IMR-90 (cell line): ENCODE results near the gene HSD17B14. TPM values are rescaled to one million over a fixed set of nuclear protein-coding genes. Genes with fewer than 3 reads are reported as not detected.

ENCODE experiments used
- ATAC-seq: fragments of 200-7000 bp; cut with Tn5 transposase; 2 replicates; pipeline ENCODE4 v1.9.1; 2020; ENCODE audit warnings: low read depth, mild to moderate bottlenecking, moderate library complexity
- BruUV-seq: library from RNA; stranded (reverse); fragments of 400-500 nt; replicated peaks from 2 replicates; lab custom pipeline; 2021; lab: Mats Ljungman, UMichigan
- CTCF ChIA-PET: fragments of 300-600 bp; formaldehyde crosslinking; extraction: SDS; loops from one replicate; lab custom pipeline; 2021; ENCODE audit warnings: antibody characterized with exemption; lab: Yijun Ruan, JAX
- POLR2A ChIA-PET: fragments of 300-600 bp; sonication (Branson Sonifier 250); formaldehyde crosslinking; loops from one replicate; lab custom pipeline; 2022; ENCODE audit warnings: antibody characterized with exemption; ENCODE audit not compliant: unreplicated experiment; lab: Charles Lee
- DNase-seq: peaks from one replicate; pipeline ENCODE4 v3.0.0; 2013
- H2AFZ ChIP-seq: replicated peaks from 2 replicates; pipeline ENCODE3; 2013; ENCODE audit warnings: low read length, mild to moderate bottlenecking; ENCODE audit not compliant: poor library complexity
- H2AK5ac ChIP-seq: 2 replicates; pipeline ENCODE4 v1.6.1; 2013; ENCODE audit warnings: low read depth, low read length, inconsistent platforms
- H2AK9ac ChIP-seq: replicated peaks from 2 replicates; pipeline ENCODE3; 2013; ENCODE audit warnings: mild to moderate bottlenecking, low read depth, low read length, moderate library complexity; ENCODE audit not compliant: poor library complexity
- H2BK120ac ChIP-seq: 2 replicates; pipeline ENCODE4 v1.6.1; 2013; ENCODE audit warnings: low read depth, low read length, inconsistent platforms
- H2BK15ac ChIP-seq: 3 replicates; pipeline ENCODE4 v1.6.1; 2013; ENCODE audit warnings: low read depth, low read length, inconsistent platforms
- H2BK20ac ChIP-seq: 2 replicates; pipeline ENCODE4 v1.6.1; 2013; ENCODE audit warnings: low read depth, mild to moderate bottlenecking, inconsistent platforms, low read length, moderate library complexity
- H2BK5ac ChIP-seq: 2 replicates; pipeline ENCODE4 v1.6.1; 2013; ENCODE audit warnings: mild to moderate bottlenecking, low read depth, low read length, inconsistent platforms; ENCODE audit not compliant: poor library complexity, severe bottlenecking
- H3K14ac ChIP-seq: replicated peaks from 2 replicates; pipeline ENCODE4 v1.6.1; 2013; ENCODE audit warnings: low read depth, low read length, inconsistent platforms
- H3K18ac ChIP-seq: 2 replicates; pipeline ENCODE4 v1.6.1; 2013; ENCODE audit warnings: low read depth, low read length, control low read depth
- H3K23ac ChIP-seq: 2 replicates; pipeline ENCODE4 v1.6.1; 2013; ENCODE audit warnings: low read depth, low read length, inconsistent platforms
- H3K27ac ChIP-seq: 2 replicates; pipeline ENCODE4 v1.5.1; 2013; ENCODE audit warnings: mild to moderate bottlenecking, control low read depth, low read length; ENCODE audit not compliant: insufficient read depth
- H3K27me3 ChIP-seq: 2 replicates; pipeline ENCODE4 v1.6.1; 2013; ENCODE audit warnings: low read length; ENCODE audit not compliant: control insufficient read depth, insufficient read depth
- H3K36me3 ChIP-seq: 2 replicates; pipeline ENCODE4 v1.6.1; 2013; ENCODE audit warnings: low read length, mixed read lengths; ENCODE audit not compliant: control insufficient read depth, insufficient read depth
- H3K4ac ChIP-seq: 2 replicates; pipeline ENCODE4 v1.6.1; 2013; ENCODE audit warnings: low read depth, low read length, inconsistent platforms
- H3K4me1 ChIP-seq: 2 replicates; pipeline ENCODE4 v1.6.1; 2013; ENCODE audit warnings: low read length, mixed read lengths; ENCODE audit not compliant: control insufficient read depth, insufficient read depth
- H3K4me2 ChIP-seq: 2 replicates; pipeline ENCODE4 v1.6.1; 2013; ENCODE audit warnings: low read depth, mild to moderate bottlenecking, control low read depth, low read length, moderate library complexity
- H3K4me3 ChIP-seq: 2 replicates; pipeline ENCODE4 v1.5.1; 2013; ENCODE audit warnings: low read depth, mild to moderate bottlenecking, control low read depth, low read length, moderate library complexity; ENCODE audit not compliant: insufficient read depth
- H3K56ac ChIP-seq: 2 replicates; pipeline ENCODE4 v1.6.1; 2013; ENCODE audit warnings: low read length, inconsistent platforms; ENCODE audit not compliant: insufficient read depth; ENCODE audit errors: extremely low read depth
- H3K79me1 ChIP-seq, 2 experiments: 2 replicates each; pipeline ENCODE4 v1.6.1; 2013; ENCODE audit warnings: low read length in 2 of 2, inconsistent platforms in 1 of 2, low read depth in 1 of 2
- H3K9ac ChIP-seq: 2 replicates; pipeline ENCODE4 v1.6.1; 2013; ENCODE audit warnings: low read depth, low read length, control low read depth
- H3K9me1 ChIP-seq: 2 replicates; pipeline ENCODE4 v1.6.1; 2013; ENCODE audit warnings: low read length, inconsistent platforms; ENCODE audit not compliant: insufficient read depth
- H3K9me3 ChIP-seq: 2 replicates; pipeline ENCODE4 v1.6.1; 2013; ENCODE audit warnings: low read length; ENCODE audit not compliant: control insufficient read depth, insufficient read depth
- H4K20me1 ChIP-seq: 2 replicates; pipeline ENCODE4 v1.6.1; 2013; ENCODE audit warnings: low read length, inconsistent platforms; ENCODE audit not compliant: insufficient read depth
- H4K5ac ChIP-seq: 2 replicates; pipeline ENCODE4 v1.6.1; 2013; ENCODE audit warnings: mild to moderate bottlenecking, low read depth, low read length, control low read depth
- H4K8ac ChIP-seq, 2 experiments: 2 replicates each; pipeline ENCODE4 v1.6.1; 2013; ENCODE audit warnings: low read depth in 2 of 2, low read length in 2 of 2, control low read depth in 1 of 2, inconsistent platforms in 1 of 2
- H4K91ac ChIP-seq: 2 replicates; pipeline ENCODE4 v1.6.1; 2013; ENCODE audit warnings: low read depth, low read length, inconsistent platforms; ENCODE audit not compliant: insufficient read depth
- whole genome bisulfite sequencing, 2 experiments: methylation state at CpG; one replicate each; pipeline versions ENCODE4 v1.1.5 to v1.1.7; 2013; ENCODE audit warnings: missing lambda C conversion rate in 2 of 2; ENCODE audit not compliant: insufficient read length in 1 of 2; ENCODE audit errors: extremely low coverage in 2 of 2; 5-methylcytosine and 5-hydroxymethylcytosine counted together
- dilution Hi-C: fragments of 300-500 bp; cut with HindIII; formaldehyde crosslinking; loops from one replicate; pipeline ENCODE4 v1.14.3; 2018; ENCODE audit warnings: low sequenced_read_pairs; ENCODE audit not compliant: unreplicated experiment
- in situ Hi-C: fragments of 300-500 bp; cut with MboI; formaldehyde crosslinking; loops from 3 replicates; pipeline ENCODE4 v1.14.3; 2019; ENCODE audit warnings: low sequenced_read_pairs, inconsistent platforms, mixed read lengths
- intact Hi-C: fragments of 100-400 bp; cut with micrococcal nuclease; formaldehyde crosslinking; loops from 2 replicates; pipeline ENCODE4 v1.10.0; 2022
- polyA plus RNA-seq, 3 experiments: library from polyadenylated mRNA; depleted of rRNA; stranded (reverse); fragments of >200 nt; gene quantifications; 2 replicates each; pipeline ENCODE4 v1.2.3, GENCODE V29; 2012; ENCODE audit warnings: low replicate concordance in 1 of 3
- total RNA-seq: library from RNA; depleted of rRNA; stranded (reverse); fragments of >200 nt; gene quantifications from 2 replicates; pipeline ENCODE4 v1.2.3, GENCODE V29; 2012
- TF ChIP-seq, protein P1 (sequence below): fragments of 150-350 bp; IDR thresholded peaks from 2 replicates; pipeline ENCODE4 v1.6.1; 2016; ENCODE audit warnings: low read depth, mild to moderate bottlenecking, low read length, moderate library complexity, borderline replicate concordance
- TF ChIP-seq, protein P2 (sequence below): conservative IDR thresholded peaks from 2 replicates; pipeline ENCODE4 v1.5.1; 2012; ENCODE audit warnings: mild to moderate bottlenecking, low read depth, low read length, improper control_type of control experiment

Gene HSD17B14
- total and polyA plus RNA-seq, 2 of the 4 experiments (the other 2 are of a cell fraction), result 0.54 to 4.5 TPM

DNA sequence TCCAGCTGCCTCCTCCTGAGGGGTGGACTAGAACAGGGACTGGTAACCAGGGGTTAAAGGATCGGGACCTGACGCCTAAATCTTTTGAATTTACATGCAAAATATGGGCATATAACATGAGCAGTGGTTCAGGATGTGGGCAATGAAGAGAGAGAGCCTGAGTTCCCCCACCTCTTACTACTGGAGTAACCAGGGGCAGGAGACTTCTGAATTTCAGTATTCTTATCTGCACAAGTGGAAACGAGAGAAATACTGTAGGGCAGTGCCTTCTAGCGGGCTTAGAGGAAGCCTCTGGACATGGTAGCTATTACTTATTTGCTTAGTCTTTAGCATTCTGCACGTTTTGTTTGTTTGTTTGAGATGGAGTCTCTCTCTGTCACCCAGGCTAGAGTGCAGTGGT, 51.8 kb downstream of the HSD17B14 start:
- Histone ChIP-seq H2BK15ac (no peak overlapping the region), H2AFZ (no peak overlapping the region), H4K91ac (no peak overlapping the region), H3K9ac (no peak overlapping the region), H4K8ac (no peak overlapping the region), H2BK5ac (no peak overlapping the region), H3K4me2 (no peak overlapping the region), H3K14ac (no peak overlapping the region), H3K27me3 (peaks cover 6% of the 10 kb centered on the region), H2BK20ac (no peak overlapping the region), H3K23ac (no peak overlapping the region), H3K4me3 (no peak overlapping the region), H3K9me3 (no peaks in the 10 kb centered on the region), H3K36me3 (no peaks in the 10 kb centered on the region), H3K56ac (no peak overlapping the region), H3K79me1 (no peaks in the 10 kb centered on the region), H2AK9ac (no peak overlapping the region), H2AK5ac (no peak overlapping the region), H3K18ac (no peak overlapping the region), H2BK120ac (no peak overlapping the region), H4K5ac (no peak overlapping the region), H3K27ac (no peak overlapping the region), H3K4ac (no peak overlapping the region), H3K9me1 (no peaks in the 10 kb centered on the region), H3K4me1 (peaks cover 5% of the 10 kb centered on the region), H4K20me1 (no peaks in the 10 kb centered on the region)
- ChIA-PET CTCF (interaction anchor here (0.6 to 1.1 kb wide), 2 partner anchors 11 to 128 kb away, joined by 3 read pairs; no protein-coding TSS in a partner anchor), POLR2A (no interaction called here)
- in situ Hi-C loops (no loop called here), intact Hi-C loops (loop anchor here (2.0 to 10.0 kb wide), 3 partner anchors 107 to 440 kb away; partner anchors contain the start of gene CA11), dilution Hi-C loops (no loop called here)
- DNase-seq (no peak), ATAC-seq (no peak)
- WGBS, 2 experiments, result 0% methylated on average over 1 of the region's 5 CpGs; no CpG with 5 or more reads in 1 of the 2 experiments
- TF ChIP-seq, protein P1, sequence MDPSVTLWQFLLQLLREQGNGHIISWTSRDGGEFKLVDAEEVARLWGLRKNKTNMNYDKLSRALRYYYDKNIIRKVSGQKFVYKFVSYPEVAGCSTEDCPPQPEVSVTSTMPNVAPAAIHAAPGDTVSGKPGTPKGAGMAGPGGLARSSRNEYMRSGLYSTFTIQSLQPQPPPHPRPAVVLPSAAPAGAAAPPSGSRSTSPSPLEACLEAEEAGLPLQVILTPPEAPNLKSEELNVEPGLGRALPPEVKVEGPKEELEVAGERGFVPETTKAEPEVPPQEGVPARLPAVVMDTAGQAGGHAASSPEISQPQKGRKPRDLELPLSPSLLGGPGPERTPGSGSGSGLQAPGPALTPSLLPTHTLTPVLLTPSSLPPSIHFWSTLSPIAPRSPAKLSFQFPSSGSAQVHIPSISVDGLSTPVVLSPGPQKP, result no peak
- TF ChIP-seq, protein P2, sequence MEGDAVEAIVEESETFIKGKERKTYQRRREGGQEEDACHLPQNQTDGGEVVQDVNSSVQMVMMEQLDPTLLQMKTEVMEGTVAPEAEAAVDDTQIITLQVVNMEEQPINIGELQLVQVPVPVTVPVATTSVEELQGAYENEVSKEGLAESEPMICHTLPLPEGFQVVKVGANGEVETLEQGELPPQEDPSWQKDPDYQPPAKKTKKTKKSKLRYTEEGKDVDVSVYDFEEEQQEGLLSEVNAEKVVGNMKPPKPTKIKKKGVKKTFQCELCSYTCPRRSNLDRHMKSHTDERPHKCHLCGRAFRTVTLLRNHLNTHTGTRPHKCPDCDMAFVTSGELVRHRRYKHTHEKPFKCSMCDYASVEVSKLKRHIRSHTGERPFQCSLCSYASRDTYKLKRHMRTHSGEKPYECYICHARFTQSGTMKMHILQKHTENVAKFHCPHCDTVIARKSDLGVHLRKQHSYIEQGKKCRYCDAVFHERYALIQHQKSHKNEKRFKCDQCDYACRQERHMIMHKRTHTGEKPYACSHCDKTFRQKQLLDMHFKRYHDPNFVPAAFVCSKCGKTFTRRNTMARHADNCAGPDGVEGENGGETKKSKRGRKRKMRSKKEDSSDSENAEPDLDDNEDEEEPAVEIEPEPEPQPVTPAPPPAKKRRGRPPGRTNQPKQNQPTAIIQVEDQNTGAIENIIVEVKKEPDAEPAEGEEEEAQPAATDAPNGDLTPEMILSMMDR, result 0 out of 2 replicates have a peak, but pooled peaks have one; percentile 14
- BruUV-seq, result no TSS peak
